ENCODE data around the gene SMPDL3B. TPM values are rescaled to one million over a fixed set of nuclear protein-coding genes. Genes with fewer than 3 reads are reported as not detected.

Gene SMPDL3B
- total RNA-seq, 1 experiment from 2014 or later, result 31.6 TPM

GRCh38 chr1:27889506-27889905 lies 45.3 kb upstream of the SMPDL3B start:
- Mint-ChIP-seq H3K4me3 (no peak overlapping the region), H3K4me1 (no peaks in the 10 kb centered on the region), H3K36me3 (peaks cover 53% of the 10 kb centered on the region), H3K27ac (no peak overlapping the region), H3K9me3 (no peaks in the 10 kb centered on the region), H3K27me3 (ENCODE audit: low read depth) (no peaks in the 10 kb centered on the region)
- ChIA-PET POLR2A (no interaction called here), CTCF (no interaction called here)
- ATAC-seq (no peak), DNase-seq (ENCODE audit: low spot score) (no peak)
- TF ChIP-seq SMAD3 (CRISPR knock-in tag; IDR thresholded peaks at IDR 0.05; ENCODE audit: borderline replicate concordance) (no peak), ZNF219 (CRISPR knock-in tag; IDR thresholded peaks at IDR 0.05; ENCODE audit: borderline replicate concordance) (no peak), ARID4B (CRISPR knock-in tag; IDR thresholded peaks at IDR 0.05; ENCODE audit: borderline replicate concordance) (no peak), ZNF423 (CRISPR knock-in tag; IDR thresholded peaks at IDR 0.05) (no peak), SOX15 (CRISPR knock-in tag; IDR thresholded peaks at IDR 0.05) (no peak), NFATC4 (CRISPR knock-in tag; IDR thresholded peaks at IDR 0.05) (no peak), ZNF396 (CRISPR knock-in tag; IDR thresholded peaks at IDR 0.05; ENCODE audit: borderline replicate concordance) (no peak), RELA (CRISPR knock-in tag; IDR thresholded peaks at IDR 0.05; ENCODE audit: borderline replicate concordance) (no peak), STAT6 (CRISPR knock-in tag; conservative IDR thresholded peaks at IDR 0.05; ENCODE audit: low read depth) (no peak), OVOL2 (CRISPR knock-in tag; IDR thresholded peaks at IDR 0.05; ENCODE audit: borderline replicate concordance) (no peak), GABPB1 (CRISPR knock-in tag; IDR thresholded peaks at IDR 0.05) (no peak), GTF2I (CRISPR knock-in tag; conservative IDR thresholded peaks at IDR 0.05) (no peak), HMGA2 (CRISPR knock-in tag; IDR thresholded peaks at IDR 0.05) (no peak)

GRCh38 chr1:27891196-27891889 lies 43.5 kb upstream of the SMPDL3B start:
- H3K27me3 Mint-ChIP-seq (ENCODE audit: low read depth), result no peaks in the 10 kb centered on the region
- H3K4me3 Mint-ChIP-seq, result no peak overlapping the region
- DNase-seq (ENCODE audit: low spot score), result no peak
- TF ChIP-seq MXD4 (CRISPR knock-in tag; IDR thresholded peaks at IDR 0.05; ENCODE audit: borderline replicate concordance) (no peak), FOXP4 (CRISPR knock-in tag; IDR thresholded peaks at IDR 0.05) (no peak), ZBTB43 (CRISPR knock-in tag; IDR thresholded peaks at IDR 0.05) (no peak)
- POLR2A ChIA-PET, result interaction anchor here (0.7 kb wide), 2 partner anchors 19 to 69 kb away, joined by 3 to 4 read pairs; partner anchors contain the start of genes THEMIS2 and XKR8
- ATAC-seq, result no peak
- H3K9me3 Mint-ChIP-seq, result no peaks in the 10 kb centered on the region
- H3K27ac Mint-ChIP-seq, result peak overlapping the region; percentile 11; the same call in 1 of the 2 replicates
- peaks cover 62% of the 10 kb centered on the region for H3K36me3 Mint-ChIP-seq
- no peaks in the 10 kb centered on the region for H3K4me1 Mint-ChIP-seq
- CTCF ChIA-PET, result interaction anchor here (2.3 kb wide), 1 partner anchor 34 kb away, joined by 10 read pairs; no protein-coding TSS in a partner anchor
